BLaER1 (cell line): Measurements from ENCODE around the gene ARL8A.
"Not testable (repeated sequence)": the region's sequence is repeated elsewhere in the genome, so short reads cannot be mapped to it uniquely, and the experiment has no call there.

Experiments
- H3K27ac ChIP-seq: shearing (Covaris generic); formaldehyde crosslinking; 2 replicates; pipeline ENCODE4 v1.8.1; 2022
- H3K27me3 ChIP-seq: shearing (Covaris generic); formaldehyde crosslinking; 2 replicates; pipeline ENCODE4 v1.8.1; 2022
- H3K36me3 ChIP-seq: shearing (Covaris generic); formaldehyde crosslinking; 2 replicates; pipeline ENCODE4 v1.8.1; 2022
- H3K4me1 ChIP-seq: shearing (Covaris generic); formaldehyde crosslinking; 2 replicates; pipeline ENCODE4 v1.8.1; 2022
- H3K4me2 ChIP-seq: shearing (Covaris generic); formaldehyde crosslinking; 2 replicates; pipeline ENCODE4 v1.8.1; 2022
- H3K4me3 ChIP-seq: shearing (Covaris generic); formaldehyde crosslinking; 2 replicates; pipeline ENCODE4 v1.8.1; 2022
- H3K9ac ChIP-seq: shearing (Covaris generic); formaldehyde crosslinking; 2 replicates; pipeline ENCODE4 v1.8.1; 2022
- H3K9me3 ChIP-seq: shearing (Covaris generic); formaldehyde crosslinking; 2 replicates; pipeline ENCODE4 v1.8.1; 2022
- H4K20me1 ChIP-seq: shearing (Covaris generic); formaldehyde crosslinking; 2 replicates; pipeline ENCODE4 v1.8.1; 2022
- Cebpa-rat ChIP-seq: shearing (Covaris generic); IDR thresholded peaks from 2 replicates; pipeline ENCODE4 v1.8.1; 2022

ARL8A gene

DNA sequence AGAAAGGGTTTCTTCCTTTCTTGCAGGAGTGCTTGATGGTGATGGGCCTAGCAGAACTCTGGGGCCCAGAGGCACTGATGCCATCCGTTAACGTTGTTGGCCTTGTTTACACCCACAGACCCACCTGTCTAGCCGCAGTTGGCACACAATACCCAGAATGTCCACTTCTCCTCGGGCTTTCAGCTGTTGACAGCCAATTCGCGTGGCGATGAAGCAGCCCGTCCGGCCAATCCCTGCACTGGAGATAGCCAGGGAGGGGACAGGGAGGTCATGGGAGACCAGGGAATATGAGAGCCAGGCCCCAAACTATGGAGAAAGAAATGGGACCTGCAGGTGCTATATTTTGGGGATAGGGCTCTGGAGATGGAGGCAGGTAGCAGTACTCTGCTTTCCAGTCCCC, 5.7 kb upstream of the ARL8A start:
- Histone ChIP-seq H3K27me3 (no peaks in the 10 kb centered on the region), H3K36me3 (peaks cover 86% of the 10 kb centered on the region), H3K4me3 (no peak overlapping the region), H4K20me1 (peaks cover 27% of the 10 kb centered on the region), H3K9ac (no peak overlapping the region), H3K4me1 (peaks cover 13% of the 10 kb centered on the region), H3K27ac (no peak overlapping the region), H3K9me3 (no peaks in the 10 kb centered on the region), H3K4me2 (no peak overlapping the region)
- TF ChIP-seq Cebpa-rat: no peak

GRCh38 chr1:202149566-202149965, 5.0 kb upstream of the ARL8A start:
- Histone ChIP-seq H3K36me3 (peaks cover 80% of the 10 kb centered on the region), H3K27ac (no peak overlapping the region), H3K9ac (no peak overlapping the region), H3K4me1 (peaks cover 16% of the 10 kb centered on the region), H3K9me3 (no peaks in the 10 kb centered on the region), H3K4me3 (no peak overlapping the region), H3K4me2 (no peak overlapping the region), H4K20me1 (peaks cover 27% of the 10 kb centered on the region), H3K27me3 (no peaks in the 10 kb centered on the region)
- no peak for TF ChIP-seq Cebpa-rat

- TF ChIP-seq Cebpa-rat: no peak
- Histone ChIP-seq H3K36me3 (peaks cover 68% of the 10 kb centered on the region), H3K4me3 (no peak overlapping the region), H4K20me1 (peaks cover 29% of the 10 kb centered on the region), H3K4me1 (peaks cover 16% of the 10 kb centered on the region), H3K27ac (no peak overlapping the region), H3K27me3 (no peaks in the 10 kb centered on the region), H3K9me3 (no peaks in the 10 kb centered on the region), H3K4me2 (no peak overlapping the region), H3K9ac (no peak overlapping the region)
Measured at GRCh38 chr1:202148391-202148790, 3.9 kb upstream of the ARL8A start.

GRCh38 chr1:202146993-202147392, 2.5 kb upstream of the ARL8A start:
- no peaks in the 10 kb centered on the region for H3K9me3 ChIP-seq
- no peaks in the 10 kb centered on the region for H3K27me3 ChIP-seq
- no peak overlapping the region for H3K4me3 ChIP-seq
- no peak overlapping the region for H3K4me2 ChIP-seq
- peaks cover 32% of the 10 kb centered on the region for H4K20me1 ChIP-seq
- peaks cover 63% of the 10 kb centered on the region for H3K36me3 ChIP-seq
- H3K9ac ChIP-seq: no peak overlapping the region
- H3K4me1 ChIP-seq: peaks cover 29% of the 10 kb centered on the region
- no peak for TF ChIP-seq Cebpa-rat
- no peak overlapping the region for H3K27ac ChIP-seq

DNA sequence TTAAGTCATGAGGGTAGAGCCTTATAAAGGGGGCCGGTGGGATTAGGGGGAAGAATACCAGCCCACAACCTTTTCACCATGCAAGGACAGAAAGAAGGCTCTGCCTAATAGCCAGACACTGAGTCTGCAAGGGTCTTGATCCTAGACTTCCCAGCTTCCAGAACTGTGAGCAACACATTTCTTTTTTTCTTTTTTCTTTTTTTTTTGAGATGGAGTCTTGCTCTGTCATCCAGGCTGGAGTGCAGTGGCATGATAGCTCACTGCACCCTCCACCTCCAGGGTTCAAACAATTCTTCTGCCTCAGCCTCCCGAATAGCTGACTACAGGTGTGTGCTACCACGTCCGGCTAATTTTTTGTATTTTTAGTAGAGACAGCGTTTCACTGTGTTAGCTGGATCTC, 1.7 kb upstream of the ARL8A start:
- Histone ChIP-seq H3K27ac (no peak overlapping the region), H3K27me3 (no peaks in the 10 kb centered on the region), H3K4me3 (no peak overlapping the region), H4K20me1 (peaks cover 38% of the 10 kb centered on the region), H3K9me3 (no peaks in the 10 kb centered on the region), H3K4me1 (peaks cover 30% of the 10 kb centered on the region), H3K9ac (no peak overlapping the region), H3K4me2 (peak overlapping the region; percentile 88; the same call in 1 of the 2 replicates), H3K36me3 (peaks cover 57% of the 10 kb centered on the region)
- TF ChIP-seq Cebpa-rat: no peak

- Histone ChIP-seq H3K36me3 (peaks cover 57% of the 10 kb centered on the region), H4K20me1 (peaks cover 43% of the 10 kb centered on the region), H3K4me1 (peaks cover 35% of the 10 kb centered on the region), H3K9ac (peak overlapping the region; percentile 95; the same call in 1 of the 2 replicates), H3K4me2 (peak overlapping the region; percentile 88), H3K4me3 (0 out of 2 replicates have a peak overlapping the region, but pooled peaks have one; percentile 89)
- H3K27me3 ChIP-seq, H3K9me3 ChIP-seq, H3K27ac ChIP-seq: not testable (repeated sequence)
Measured at GRCh38 chr1:202145744-202146140, 1.2 kb upstream of the ARL8A start.

DNA sequence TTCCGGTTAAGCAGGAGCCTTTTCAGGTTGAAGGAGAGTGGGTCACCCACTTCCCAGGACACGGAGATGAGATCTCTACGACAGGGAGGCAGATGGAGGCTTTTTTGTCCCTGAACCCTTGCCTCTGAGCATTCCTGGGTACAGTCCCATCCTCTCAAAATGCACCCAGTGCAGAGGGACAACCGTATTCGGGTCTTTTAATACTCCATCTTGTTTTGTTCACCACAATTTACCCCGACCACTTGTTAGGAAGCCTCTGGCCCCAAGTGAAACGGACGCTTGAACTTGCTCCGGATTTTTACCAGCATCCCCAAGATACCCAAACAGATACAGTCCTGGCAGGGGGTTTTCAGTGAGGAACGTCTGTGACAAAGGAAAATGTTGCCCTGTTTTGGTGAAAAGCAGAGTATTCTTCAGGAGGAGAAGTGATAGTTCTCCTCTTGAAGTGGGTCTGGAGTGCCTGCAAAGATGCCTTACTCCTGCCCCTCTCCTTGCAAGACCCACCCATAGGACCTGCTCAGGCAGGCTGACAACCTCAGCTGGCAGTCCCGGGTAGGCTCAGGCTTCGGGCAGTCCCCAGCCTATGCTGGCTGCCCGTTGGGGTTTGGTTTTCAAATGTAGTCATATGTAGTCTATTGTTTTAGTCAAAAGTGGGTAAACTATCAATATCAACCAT, 669 bp upstream of the ARL8A start:
- no peak for TF ChIP-seq Cebpa-rat
- Histone ChIP-seq H3K27ac (peak overlapping the region; percentile 92), H3K27me3 (no peaks in the 10 kb centered on the region), H3K4me2 (peak overlapping the region; percentile 88), H3K4me3 (peak overlapping the region; percentile 89), H4K20me1 (peaks cover 49% of the 10 kb centered on the region), H3K9ac (peak overlapping the region; percentile 95), H3K4me1 (peaks cover 35% of the 10 kb centered on the region), H3K36me3 (peaks cover 57% of the 10 kb centered on the region), H3K9me3 (no peaks in the 10 kb centered on the region)

- Histone ChIP-seq H3K27me3 (no peaks in the 10 kb centered on the region), H3K4me1 (peaks cover 35% of the 10 kb centered on the region), H3K36me3 (peaks cover 56% of the 10 kb centered on the region), H3K27ac (peak overlapping the region; percentile 92), H3K4me3 (peak overlapping the region; percentile 89), H3K9ac (peak overlapping the region; percentile 95), H3K9me3 (no peaks in the 10 kb centered on the region), H4K20me1 (peaks cover 62% of the 10 kb centered on the region), H3K4me2 (peak overlapping the region; percentile 88)
- TF ChIP-seq Cebpa-rat: no peak
Measured at GRCh38 chr1:202143768-202144401, 652 bp downstream of the ARL8A start.

DNA sequence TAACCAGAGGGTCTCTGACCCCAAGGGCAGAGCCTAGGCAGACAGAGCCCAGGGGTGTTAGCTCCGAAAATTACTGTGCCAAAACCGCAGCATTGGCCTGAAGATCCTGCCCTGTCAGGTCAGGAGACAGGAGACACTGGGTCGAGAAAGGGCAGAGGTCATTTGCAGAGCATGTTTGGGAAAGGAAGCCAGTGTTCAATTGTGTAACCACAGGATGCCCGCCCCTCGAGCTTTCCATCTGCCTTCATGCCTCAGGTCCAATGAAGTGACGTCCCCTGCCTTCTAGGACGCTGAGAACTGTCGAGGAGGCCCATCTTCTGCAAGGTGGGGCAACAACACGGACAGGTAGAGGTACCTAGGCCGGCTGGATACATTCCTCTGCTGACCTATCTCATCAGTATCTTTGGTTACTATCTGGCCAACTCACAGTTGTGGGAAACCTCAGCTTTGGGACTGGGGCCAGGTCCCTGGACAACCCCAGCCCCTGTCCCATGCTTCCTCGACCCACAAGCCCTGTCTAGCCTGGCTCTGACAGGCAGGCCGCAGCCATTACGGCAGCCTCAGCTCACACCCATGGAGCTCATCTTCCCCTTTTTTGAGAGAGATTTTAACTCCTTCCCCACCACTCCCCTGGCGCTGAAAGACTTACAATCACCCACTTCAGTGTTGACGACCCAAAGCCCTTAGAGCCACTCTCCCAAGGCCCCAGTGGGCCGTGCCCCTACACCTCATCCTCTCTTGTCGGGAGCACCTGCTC, 1.3 kb downstream of the ARL8A start:
- H4K20me1 ChIP-seq: peaks cover 69% of the 10 kb centered on the region
- peak overlapping the region; percentile 89 for H3K4me3 ChIP-seq
- H3K36me3 ChIP-seq: peaks cover 56% of the 10 kb centered on the region
- TF ChIP-seq Cebpa-rat: no peak
- peak overlapping the region; percentile 92 for H3K27ac ChIP-seq
- H3K9ac ChIP-seq: peak overlapping the region; percentile 95
- H3K4me1 ChIP-seq: peaks cover 35% of the 10 kb centered on the region
- no peaks in the 10 kb centered on the region for H3K27me3 ChIP-seq
- H3K4me2 ChIP-seq: peak overlapping the region; percentile 88
- no peaks in the 10 kb centered on the region for H3K9me3 ChIP-seq

DNA sequence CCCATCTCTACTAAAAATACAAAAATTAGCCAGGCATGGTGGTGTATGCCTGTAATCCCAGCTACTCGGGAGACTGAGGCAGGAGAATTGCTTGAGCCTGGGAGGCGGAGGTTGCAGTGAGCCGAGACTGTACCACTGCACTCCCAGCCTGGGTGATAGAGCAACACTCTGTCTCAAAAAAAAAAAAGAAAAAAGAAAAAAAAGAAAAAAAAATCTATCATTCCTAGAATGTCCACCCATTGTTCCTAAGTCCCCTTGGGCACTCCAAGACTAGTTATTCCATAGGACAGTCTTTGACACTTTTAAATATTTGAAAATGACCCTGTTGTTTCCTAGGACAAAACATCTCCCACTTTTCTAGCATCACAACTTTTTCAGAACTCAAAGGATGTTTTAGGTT, 3.1 kb downstream of the ARL8A start:
- H3K4me3 ChIP-seq, H3K27ac ChIP-seq, H3K4me2 ChIP-seq, H3K27me3 ChIP-seq, H3K9ac ChIP-seq, H3K9me3 ChIP-seq: not testable (repeated sequence)
- Histone ChIP-seq H4K20me1 (peaks cover 76% of the 10 kb centered on the region), H3K4me1 (peaks cover 40% of the 10 kb centered on the region), H3K36me3 (peaks cover 57% of the 10 kb centered on the region)
